Stimulated activated CD4-positive, alpha-beta T cell treated with anti-CD3 and anti-CD28 coated beads, TNF-alpha, amount 100 ng/mL, for 1 hour (primary cell): Measurements from ENCODE around the gene ANKRD33.

ENCODE experiments used
- DNase-seq, 3 donors: peaks; one replicate each; pipeline ENCODE4 v3.0.0-alpha.2; 2020; ENCODE audit warnings: low read depth in 3 of 3, low spot score in 1 of 3

ANKRD33 gene

DNA sequence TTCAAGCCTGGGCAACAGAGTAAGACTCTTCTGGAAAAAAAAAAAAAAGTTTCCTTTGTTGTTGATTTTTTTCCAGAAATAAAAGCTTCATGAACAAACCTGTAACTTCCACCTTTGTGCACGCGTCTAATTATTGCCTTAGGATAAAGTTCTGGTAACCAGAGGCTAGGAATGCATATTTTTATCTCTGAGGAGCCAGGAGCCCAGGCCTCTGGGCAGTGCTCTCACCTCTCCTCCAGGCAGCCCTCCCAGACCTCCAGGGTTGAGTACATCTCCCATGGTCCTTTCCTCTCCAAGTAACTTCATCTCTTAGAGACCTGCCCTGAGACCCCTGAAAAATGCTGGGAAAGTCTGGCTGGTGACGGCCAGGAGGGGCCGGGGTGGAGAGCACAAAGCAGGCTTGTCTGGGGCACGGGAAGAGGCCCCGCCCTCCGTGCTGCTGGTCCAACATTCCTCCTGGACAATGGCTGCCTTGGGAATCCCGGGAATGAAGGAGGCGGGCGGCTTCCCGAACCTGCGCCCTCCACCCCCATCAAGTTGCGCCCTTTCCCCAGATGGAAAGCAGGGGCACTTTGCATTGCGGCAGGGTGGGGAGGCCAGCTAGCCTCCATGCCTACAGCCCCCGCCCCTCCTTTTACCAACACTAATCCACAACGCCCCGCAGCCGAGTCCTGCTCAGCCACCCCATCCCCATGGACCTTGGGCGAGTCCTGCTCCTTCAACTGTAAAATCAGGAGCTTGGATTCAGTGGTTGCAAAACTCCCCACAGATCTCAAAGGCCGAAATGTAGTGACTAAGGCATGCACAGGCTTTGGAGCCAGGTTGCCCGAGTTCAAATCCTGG lies 32.1 kb upstream of the ANKRD33 start:
- no peak for DNase-seq

DNA sequence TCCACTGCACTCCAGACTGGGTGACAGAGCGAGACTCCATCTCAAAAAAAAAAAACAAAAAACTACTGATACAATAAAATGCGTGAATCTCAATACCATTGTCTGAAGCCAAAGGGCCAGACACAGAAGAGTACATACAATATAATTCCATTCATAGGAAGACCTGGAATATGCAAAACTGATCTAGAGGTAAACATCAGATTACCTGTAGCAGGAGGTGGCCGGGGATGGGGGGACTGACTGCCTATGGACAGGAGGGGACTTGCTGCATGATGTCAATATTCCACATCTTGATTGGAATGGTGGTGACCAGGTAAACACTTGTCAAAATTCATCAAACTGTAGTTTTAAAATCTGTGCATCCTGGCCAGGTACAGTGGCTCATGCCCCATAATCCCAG lies 26.9 kb upstream of the ANKRD33 start:
- DNase-seq, result no peak

DNA sequence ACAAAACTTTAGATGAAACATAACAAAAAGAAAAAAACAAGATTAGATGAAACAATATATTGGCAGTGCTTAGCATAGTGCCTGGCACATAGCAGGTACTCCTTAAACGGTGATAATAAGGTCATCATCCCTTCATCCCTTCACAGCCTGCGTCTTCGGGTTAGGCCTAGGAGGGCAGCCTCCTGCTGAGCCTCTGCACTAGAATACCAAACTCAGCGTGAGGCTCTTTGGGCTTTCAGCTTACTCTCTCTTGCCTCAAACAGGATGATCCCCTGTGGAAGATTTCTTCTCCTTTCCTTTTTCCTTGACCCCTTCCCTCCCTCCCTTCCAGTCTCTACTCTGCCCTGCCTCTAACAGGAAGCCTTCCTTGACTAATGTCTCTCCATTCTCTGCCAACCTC lies 25.0 kb upstream of the ANKRD33 start:
- DNase-seq, result no peak

DNA sequence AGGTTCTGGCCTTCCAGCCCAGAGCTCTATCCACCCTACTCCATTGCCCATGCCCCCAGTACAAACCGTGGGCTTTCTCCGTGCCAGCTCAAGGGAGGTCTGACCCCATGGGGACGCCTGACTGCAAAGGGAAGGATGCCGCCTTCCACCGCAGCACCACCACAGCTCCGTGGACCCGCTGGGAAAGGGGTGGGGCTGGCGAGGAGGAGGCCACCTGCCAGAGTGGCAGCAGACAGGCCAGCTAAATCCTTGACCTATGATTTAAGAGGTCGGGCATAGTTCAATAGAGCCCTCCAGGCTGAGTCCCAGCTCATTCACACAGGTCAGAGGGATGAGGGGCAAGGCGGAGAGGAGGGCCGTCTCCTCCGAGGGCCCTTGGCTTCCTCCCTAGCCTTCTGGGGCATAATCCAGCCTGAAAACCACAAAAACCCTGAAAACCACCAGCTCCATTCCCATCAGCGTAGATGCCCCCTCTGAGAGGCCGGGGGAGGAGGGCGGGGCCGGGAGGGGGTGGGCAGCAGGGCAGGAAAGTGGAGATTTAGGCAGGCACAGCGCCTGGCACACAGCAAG lies 24.5 kb upstream of the ANKRD33 start:
- DNase-seq, result no peak

DNA sequence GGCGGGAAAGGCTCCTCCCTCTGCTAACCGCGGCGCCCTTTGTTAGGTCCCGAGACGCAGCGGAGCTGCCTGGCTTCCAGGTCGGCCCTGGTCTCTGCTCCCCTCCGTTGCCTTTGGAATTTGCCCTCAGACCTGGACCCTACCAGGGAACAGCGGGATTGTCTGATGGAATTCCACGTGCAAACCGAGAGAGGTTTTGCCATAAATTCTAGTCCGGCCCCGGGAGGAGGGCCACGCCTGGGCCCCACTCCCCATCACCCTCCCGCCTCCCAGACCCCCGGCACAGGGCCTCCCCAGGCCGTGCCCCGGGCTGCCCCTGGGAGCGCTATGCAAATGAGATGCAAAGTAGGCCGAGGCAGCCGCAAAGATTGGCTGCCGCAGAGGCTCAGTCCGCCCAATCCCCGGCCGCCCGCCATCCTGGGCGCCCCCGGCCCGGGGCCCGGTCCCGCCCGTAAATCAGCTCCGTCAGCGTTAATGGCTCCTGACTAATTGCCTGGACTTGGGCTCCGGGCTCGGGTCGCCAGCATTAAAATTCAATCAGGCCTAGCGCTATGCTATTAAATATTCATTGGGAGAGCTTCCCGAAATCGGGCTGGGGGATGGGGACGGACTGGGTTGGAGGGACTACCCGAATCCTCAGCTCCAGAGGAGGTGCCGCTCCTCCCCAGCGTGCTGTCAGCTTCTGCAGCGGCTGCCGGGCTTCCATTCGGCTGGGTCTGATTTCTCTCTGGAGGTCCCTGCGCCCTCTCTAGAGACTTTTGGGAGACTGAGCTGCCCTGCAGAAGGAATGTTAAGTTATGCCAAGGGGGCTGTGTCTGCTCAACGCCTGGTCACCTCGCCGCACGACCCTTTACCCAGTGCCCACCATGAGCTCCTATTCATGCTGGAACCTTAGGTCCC lies 23.7 kb upstream of the ANKRD33 start:
- no peak for DNase-seq

DNA sequence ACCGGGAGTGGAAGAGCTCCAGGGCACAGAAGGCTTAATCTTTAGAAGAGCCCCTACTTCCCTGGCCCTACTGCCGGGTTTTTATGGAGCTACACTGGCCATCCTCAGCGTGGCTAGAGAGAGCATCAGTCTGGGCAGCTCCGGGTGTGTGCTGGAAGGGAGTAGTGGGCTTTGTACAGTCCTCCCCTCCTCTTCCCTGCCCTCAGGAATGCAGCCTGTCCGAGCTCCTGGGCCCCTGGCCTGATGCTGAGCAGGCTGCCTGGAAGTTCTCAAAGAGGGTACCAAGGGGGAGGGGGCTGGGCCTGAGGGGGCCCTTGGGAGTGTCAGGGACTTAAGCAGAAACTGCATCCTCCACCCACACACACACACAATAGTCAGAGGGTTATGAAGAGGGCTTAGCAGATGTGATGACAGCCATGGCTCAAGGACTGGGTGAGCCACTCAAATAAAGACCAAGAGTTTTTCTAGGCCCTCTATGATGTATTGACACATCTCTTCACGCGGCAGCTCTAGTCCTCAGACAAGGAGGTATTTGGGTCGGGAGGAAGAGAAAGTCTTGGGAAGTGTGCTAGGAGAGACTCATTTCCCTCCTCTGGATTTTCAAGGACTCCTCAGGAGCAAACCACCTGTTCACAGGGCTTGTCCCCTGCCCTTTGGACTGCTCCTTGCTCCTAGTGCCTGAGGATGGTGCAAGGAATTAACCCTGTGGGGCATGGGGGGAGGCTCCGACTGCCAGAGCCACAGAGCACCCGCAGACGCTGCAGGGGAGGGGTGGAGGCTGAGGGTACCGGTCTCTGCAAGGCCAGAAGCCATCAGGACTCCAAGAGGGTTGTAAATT lies 22.9 kb upstream of the ANKRD33 start:
- DNase-seq, result no peak

DNA sequence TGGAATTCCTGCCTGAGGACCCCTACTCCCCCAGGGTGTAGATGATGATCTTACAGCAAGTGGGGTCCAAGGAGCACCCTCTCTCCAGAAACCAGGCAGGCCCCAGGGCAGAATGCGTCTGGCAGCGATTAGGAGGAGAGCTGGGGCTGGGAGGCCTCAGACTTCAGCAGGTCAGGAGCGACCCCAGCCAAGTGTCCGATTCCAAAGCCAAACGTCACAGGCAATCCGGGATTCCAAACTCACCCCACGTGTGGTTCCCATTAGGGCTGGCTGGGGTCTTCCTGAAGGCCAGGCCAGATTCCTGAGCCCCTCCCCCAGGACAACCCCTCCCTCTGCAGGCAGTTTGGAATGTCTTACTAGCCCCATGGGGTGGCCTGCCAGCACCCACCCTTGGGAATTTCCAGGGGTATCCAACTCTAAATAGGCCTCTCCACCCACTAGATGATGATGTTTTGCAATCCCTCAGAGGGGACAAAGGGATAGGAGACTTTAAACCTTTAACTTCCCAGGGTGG lies 22.1 kb upstream of the ANKRD33 start:
- no peak for DNase-seq

DNA sequence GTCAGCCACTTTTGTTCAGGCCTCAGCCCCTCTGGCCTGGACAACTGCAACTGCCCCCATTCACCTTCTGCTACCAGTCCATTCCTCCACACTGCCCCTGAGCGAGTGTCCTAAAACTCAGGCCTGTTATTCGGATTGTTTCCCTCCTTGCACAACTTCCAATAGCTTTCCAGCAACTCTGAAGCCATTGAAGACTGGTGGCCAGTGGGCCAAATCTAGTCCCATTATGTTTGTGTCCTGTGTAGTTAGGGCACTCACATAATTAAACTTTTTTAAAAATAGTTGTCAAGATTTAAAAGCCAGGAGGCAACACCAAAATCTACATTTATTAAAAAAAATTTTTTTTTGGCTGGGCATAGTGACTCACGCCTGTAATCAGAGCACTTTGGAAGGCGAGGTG lies 21.6 kb upstream of the ANKRD33 start:
- no peak for DNase-seq

DNA sequence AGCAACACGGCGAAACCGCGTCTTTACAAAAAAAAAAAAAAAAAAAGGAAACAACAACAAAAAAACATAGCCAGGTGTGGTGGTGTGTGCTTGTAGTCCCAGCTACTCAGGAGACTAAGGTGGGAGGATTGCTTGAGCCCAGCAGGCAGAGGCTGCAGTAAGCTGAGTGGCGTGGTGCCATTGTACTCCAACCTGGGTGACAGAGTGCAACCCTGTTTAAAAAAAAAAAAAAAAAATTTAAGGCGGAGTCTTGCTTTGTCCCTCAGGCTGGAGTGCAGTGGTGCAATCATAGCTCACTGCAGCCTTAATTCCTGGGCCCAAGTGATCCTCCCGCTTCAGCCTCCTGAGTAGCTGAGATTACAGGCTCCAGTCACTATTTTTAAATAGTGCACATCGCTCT lies 21.1 kb upstream of the ANKRD33 start:
- DNase-seq, result no peak

DNA sequence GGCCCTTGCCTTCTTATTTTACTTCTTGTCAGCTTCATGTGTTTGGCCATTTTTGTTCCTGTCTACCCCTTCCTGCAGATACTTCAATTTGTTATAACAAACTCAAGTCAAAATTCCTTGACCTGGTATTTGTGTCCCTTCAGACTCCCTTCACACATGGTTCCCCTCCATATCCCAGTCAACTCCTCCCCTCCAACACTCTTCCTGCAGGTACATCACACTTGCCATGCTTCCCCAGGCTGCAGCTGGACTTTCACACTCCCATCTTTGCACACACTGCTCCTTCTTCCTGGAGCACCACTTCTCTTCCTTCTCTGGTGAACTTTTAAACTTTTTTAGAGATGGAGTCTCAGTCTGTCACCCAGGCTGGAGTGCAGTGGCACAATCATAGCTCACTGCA lies 20.5 kb upstream of the ANKRD33 start:
- no peak for DNase-seq

DNA sequence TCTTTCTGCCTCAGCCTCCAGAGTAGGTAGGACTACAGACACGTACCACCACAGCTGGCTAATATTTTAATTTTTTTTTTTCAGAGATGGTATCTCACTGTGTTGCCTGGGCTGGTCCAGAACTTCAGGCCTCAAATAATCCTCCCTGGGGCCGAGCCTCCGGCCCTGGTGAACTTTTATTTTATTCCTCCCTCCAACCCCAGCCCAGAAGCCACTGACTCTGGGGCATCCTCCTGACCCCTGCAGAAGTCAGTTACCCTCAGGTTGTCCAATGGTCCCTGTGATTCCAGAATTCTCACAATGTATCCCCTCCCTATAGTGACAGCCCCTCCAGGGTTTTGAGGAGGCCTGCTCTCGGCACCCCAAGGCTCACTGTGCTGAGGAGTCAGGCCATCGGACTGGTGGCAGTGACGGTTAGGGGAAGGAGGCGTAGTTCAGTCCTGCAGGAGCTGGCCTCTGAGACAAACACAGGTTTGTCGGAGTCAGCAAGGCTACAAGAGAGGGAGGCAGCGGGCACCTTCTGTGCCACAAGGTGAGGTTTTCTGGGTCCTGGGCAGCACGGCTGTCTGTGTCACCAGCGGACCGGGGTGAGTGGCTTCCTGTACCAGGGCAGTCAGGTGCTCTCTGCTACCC lies 20.0 kb upstream of the ANKRD33 start:
- no peak for DNase-seq

DNA sequence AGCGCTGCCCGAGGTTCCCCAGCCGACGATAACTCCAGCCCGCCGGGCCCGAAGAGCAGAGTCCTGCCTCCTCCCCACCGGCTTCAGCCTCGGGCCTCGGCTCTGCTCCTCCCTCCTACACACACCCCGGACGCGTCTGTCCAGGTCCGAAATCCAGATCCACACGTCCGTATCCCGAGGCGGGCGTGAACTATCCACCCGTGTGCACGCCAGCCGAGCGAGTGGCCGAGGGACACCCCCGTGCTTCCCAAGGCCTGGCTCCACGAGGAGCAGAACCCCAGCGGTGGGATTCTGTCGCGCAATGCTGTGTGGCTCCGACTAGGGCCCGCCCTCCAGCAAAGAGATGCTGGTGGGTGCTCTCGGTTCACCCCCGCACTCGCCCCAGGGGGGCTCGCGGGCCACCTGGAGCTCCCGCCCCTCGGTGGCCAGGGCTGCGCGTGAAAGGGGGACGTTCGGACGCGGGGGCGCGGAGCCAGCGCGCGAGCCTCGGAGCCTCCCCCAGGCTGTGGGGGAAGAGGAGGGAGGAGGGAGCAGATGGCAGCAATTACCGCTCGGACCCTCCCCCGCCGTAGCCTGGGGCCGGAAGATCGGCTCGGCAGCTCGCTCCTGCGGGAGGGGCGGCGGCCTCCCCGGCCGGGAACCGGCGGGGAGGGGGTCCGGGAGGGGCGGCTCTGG lies 18.9 kb upstream of the ANKRD33 start:
- DNase-seq, result no peak

DNA sequence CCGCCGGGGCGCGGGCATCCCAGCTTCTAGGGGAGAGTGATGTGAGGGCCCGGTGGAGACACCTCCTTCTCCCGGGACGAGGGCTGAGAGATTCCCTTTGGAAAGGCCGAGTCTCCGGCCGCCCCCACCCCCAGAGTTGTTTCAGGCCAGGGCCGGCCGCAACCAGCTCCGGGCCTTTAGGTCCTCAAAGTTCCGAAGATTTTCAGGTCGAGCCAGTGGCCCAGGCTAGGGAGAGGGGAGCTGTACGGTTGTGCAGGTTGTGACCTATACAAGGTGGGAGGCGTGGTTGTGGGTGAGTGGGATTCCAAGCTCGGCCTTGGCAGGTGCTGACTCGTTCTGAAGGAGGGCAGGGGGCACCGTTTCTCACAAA lies 18.4 kb upstream of the ANKRD33 start:
- no peak for DNase-seq

DNA sequence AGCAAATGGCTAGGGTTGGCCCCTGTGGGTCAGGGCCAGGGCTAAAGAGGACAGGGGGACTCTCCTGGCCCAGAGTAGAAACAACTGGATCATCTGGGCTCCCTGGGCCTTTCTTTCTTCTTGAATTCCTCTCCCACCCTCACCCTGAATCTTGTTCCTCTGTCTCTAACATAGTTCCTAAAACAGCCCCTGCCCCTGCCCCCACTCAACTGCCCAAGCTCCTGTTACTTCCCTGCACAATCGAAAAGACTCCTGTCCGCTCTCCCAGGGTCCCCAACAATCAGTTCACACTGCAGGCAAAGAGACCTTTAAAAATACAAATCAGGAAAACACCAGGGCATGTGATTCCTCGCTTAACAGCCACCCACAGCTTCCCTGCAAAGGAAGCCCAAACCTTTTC lies 18.0 kb upstream of the ANKRD33 start:
- no peak for DNase-seq

DNA sequence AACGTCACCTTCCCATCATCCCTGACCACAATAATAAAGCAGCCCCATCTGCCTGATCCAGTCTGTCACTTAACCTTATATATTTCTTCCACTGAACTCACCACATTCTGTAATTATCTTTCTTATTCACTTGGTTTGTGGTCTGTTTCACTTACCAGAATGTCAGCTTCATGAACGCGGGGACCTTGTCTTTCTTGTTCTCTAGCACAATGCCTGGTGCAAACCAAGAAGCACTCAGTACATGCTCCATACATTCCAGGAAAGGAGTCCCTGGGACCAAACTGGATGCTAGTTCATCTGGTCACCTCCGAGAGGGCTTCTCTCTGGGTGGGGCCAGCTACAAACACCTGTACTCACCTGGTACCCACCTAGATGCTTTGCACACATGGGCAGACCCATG lies 17.4 kb upstream of the ANKRD33 start:
- DNase-seq, result no peak

DNA sequence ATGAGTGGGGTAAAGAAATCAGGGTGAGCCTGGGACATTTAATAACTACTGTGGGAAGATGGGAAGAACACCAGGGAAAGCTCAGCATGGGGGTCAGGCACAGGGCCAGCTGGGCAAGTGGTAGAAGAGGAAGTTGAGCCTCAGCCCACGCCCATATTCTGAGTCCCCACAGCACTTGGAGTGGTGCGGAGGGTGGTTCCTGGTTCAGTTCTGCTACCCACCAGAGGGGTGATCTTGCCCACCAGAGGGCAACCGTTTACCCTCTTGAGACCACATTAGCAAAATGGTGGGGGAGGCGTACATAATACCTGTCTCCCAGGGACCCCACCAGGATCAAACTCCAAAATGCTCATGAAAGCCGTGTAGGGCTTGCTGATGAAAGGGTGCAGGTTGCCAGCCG lies 16.8 kb upstream of the ANKRD33 start:
- no peak for DNase-seq

DNA sequence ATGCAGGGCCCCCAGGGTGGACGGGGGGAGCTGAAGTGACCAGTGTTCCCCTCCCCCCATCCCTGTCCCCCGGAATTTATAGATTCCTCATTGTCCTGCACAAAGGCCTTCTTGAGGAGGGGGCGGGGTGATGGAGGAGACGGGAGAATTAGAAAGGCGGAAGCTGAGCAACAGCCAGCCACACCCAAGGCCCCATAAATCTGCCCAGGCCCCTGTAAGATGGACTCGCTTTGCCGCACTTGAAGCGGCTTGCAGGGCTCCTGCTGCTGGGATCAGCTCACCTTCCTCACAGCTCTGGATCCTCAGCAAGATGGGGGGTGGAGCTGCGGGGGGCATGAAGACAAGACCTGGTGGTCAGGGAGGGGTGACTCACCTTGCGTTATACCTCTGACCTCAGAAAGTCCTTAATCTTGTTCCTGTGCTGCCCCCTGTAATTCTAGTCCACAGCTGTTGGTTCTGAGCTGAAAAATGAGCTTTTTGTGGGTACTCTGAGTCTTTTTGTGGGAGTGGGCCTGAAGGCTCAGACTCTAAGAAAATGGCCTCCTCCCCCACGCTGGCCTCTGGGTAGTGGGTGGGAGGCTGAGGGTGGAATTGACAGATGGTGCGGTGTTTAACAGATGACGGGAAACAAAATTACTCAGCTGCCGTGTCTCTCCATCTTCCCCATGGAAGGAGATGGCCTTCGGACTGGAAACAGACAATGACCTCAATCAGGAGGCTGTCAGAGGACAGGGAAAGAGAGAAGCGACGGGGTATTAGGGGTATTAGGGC lies 15.8 kb upstream of the ANKRD33 start:
- no peak for DNase-seq

DNA sequence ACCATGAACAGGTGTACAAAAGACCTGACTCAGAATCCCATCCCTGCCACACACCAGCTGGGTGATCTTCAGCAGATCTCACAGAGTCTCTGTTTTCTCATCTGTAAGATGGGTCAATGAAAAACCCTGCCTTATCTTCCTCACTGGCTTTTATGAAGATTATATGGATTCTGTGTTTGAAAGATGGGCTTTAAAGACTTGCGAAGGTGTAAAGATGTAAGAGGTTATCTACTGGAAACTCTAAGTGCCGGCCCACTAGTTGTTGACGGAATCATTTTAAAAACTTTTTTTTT lies 15.3 kb upstream of the ANKRD33 start:
- DNase-seq, result no peak

DNA sequence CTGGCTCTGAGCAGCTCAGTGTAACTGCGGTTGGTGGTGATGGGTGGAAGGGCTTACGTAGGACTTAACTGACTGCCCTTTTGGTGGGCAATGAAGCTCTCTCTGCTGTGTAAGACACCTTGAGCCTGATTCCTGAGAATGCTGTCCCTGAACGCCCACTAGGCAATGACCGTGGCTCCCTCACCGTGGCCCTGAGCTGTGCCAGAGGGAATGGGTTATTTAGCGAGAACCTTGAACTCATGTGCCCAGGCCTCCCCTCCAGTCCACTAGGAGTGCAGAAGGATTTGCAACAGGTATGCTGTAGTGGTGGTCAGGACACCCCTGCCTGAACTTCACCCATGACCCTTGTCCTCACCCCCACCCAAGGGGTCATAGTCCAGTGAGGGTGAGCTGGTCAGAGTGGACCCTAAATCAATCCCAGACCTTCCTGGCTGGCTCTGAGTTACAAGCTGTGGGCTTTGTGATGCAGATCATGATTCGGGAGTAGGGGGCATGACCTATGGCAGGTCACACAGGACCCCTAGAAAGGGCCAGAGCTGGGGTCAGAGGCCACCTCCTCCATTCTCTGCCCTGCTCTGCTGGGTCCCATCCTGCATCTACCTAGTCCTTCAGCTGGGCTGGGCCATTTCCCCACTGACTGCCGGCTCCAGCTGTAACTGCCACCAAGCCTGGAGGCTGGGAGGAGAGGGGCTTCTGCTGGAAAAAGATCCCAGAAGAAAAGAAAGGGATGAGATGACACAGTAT lies 14.5 kb upstream of the ANKRD33 start:
- DNase-seq, result no peak
